Spinal cord (tissue), 10 donors: ENCODE data around the gene AK2. TPM values are rescaled to one million over a fixed set of nuclear protein-coding genes. Genes with fewer than 3 reads are reported as not detected.
"Not testable (repeated sequence)": the region's sequence is repeated elsewhere in the genome, so short reads cannot be mapped to it uniquely, and the experiment has no call there.

Source experiments
- DNase-seq, 6 donors: peaks; one replicate each; pipeline versions ENCODE4 v3.0.0 to v3.0.0-alpha.2; 2013 to 2015; ENCODE audit warnings: low spot score in 6 of 6, low read depth in 4 of 6
- H3K27ac ChIP-seq: one replicate; pipeline ENCODE4 v1.5.1; 2013; ENCODE audit warnings: low read depth, low read length, control low read depth
- H3K27me3 ChIP-seq: one replicate; pipeline ENCODE4 v1.6.1; 2013; ENCODE audit warnings: low read length; ENCODE audit not compliant: control insufficient read depth, insufficient read depth
- H3K36me3 ChIP-seq: one replicate; pipeline ENCODE4 v1.6.1; 2013; ENCODE audit warnings: low read length; ENCODE audit not compliant: control insufficient read depth, insufficient read depth
- H3K4me1 ChIP-seq: one replicate; pipeline ENCODE4 v1.6.1; 2013; ENCODE audit warnings: low read length; ENCODE audit not compliant: control insufficient read depth, insufficient read depth
- H3K4me3 ChIP-seq: one replicate; pipeline ENCODE4 v1.5.1; 2013; ENCODE audit warnings: low read depth, low read length, control low read depth
- H3K9me3 ChIP-seq: one replicate; pipeline ENCODE4 v1.6.1; 2013; ENCODE audit warnings: low read length; ENCODE audit not compliant: control insufficient read depth, insufficient read depth
- WGBS: methylation state at CpG from one replicate; pipeline ENCODE4 v1.1.5; 2013; ENCODE audit warnings: missing lambda C conversion rate; ENCODE audit not compliant: insufficient coverage; 5-methylcytosine and 5-hydroxymethylcytosine counted together
- polyA plus RNA-seq, 2 donors: library from polyadenylated mRNA; unstranded; fragments of 120-200 nt; gene quantifications; one replicate each; pipeline ENCODE4 v1.2.1, GENCODE V29; 2013; ENCODE audit not compliant: insufficient read length in 2 of 2
- total RNA-seq, 2 donors: library from RNA; depleted of rRNA in 1 of 2; stranded (reverse); fragments of 120-200 nt in 1 of 2; fragments of >200 nt in 1 of 2; gene quantifications; one replicate each; pipeline versions ENCODE4 v1.2.3 to v1.2.4, GENCODE V29; 2013 to 2014
- donor health status: healthy.

Gene AK2
- total and polyA plus RNA-seq, 4 donors = 57.1 to 135 (median 118) TPM

DNA sequence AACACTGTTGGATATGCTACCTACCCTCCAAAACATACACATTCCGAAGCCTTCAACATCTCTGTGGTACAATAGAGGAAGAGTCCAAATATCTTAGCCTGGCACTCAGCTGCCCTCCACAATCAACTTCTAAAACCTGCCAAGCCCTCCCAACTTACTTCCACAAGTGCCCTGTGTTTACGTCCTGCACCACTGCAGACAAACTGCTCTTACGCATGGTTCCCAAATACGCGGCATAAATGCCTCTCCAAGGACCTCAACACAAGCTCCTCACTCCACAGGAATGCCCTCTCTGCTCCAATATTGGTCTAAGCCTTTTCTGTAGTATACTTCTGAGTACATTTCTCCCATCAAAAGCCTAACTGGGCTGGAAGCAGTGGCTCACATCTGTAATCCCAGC lies 6.8 kb downstream of the AK2 start:
- Histone ChIP-seq H3K36me3 (no peaks in the 10 kb centered on the region), H3K4me1 (peaks cover 3% of the 10 kb centered on the region), H3K27ac (no peak overlapping the region), H3K27me3 (no peaks in the 10 kb centered on the region), H3K4me3 (no peak overlapping the region), H3K9me3 (no peaks in the 10 kb centered on the region)
- WGBS = 86% methylated on average over 5 of the region's 5 CpGs
- no peak for DNase-seq

DNA sequence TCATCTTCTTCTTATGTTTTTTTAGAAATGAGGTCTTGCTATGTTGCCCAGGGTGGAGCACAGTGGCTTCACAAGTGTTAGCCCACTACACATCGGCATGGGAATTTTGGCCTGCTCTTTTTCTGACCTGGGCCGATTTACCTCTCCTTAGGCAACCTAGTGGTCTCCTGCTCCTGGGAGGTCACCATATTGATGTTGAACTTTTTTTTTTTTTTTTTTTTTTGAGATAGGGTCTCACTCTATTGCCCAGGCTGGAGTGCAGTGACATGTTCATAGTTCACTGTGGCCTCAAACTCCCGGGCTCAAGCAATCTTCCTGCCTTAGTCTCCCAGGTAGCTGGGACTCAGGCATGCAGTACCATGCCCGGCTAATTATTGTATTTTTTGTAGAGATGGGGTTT lies 7.5 kb downstream of the AK2 start:
- Histone ChIP-seq H3K4me1 (peaks cover 3% of the 10 kb centered on the region), H3K27ac (no peak overlapping the region), H3K27me3 (no peaks in the 10 kb centered on the region), H3K4me3 (no peak overlapping the region), H3K9me3 (no peaks in the 10 kb centered on the region), H3K36me3 (no peaks in the 10 kb centered on the region)
- 100% methylated on average over 2 of the region's 4 CpGs for WGBS
- no peak for DNase-seq

DNA sequence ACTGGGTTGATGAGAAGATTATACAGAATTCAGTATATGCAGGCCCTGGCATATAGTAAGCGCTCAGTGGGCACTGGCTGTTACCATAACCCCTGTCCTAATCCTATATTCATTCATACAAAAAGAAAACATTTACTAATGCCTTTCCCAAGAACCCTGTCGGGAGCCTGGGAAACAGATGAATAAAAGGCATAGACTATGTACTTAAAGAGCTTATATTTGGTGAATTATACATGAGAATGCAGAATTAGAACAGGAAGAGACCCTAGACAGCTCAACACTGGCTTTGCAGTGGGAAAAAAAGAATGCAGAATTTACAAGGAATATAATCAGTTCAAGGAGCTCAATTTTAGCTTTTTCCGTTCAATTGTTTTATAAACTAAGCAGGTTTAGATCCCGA lies 10.9 kb downstream of the AK2 start:
- Histone ChIP-seq H3K4me1 (peaks cover 3% of the 10 kb centered on the region), H3K27me3 (no peaks in the 10 kb centered on the region), H3K27ac (no peak overlapping the region), H3K36me3 (peaks cover 15% of the 10 kb centered on the region), H3K9me3 (no peaks in the 10 kb centered on the region), H3K4me3 (no peak overlapping the region)
- 100% methylated on average over 2 of the region's 4 CpGs for WGBS
- no peak for DNase-seq

GRCh38 chr1:33025180-33025569 lies 11.5 kb downstream of the AK2 start:
- H3K36me3 ChIP-seq = peaks cover 21% of the 10 kb centered on the region
- WGBS = no CpG with 5 or more reads among the region's 1 CpG
- H3K9me3 ChIP-seq = no peaks in the 10 kb centered on the region
- peaks cover 3% of the 10 kb centered on the region for H3K4me1 ChIP-seq
- H3K27ac ChIP-seq = no peak overlapping the region
- no peak for DNase-seq
- no peaks in the 10 kb centered on the region for H3K27me3 ChIP-seq
- H3K4me3 ChIP-seq = no peak overlapping the region

- H3K4me1 ChIP-seq, H3K4me3 ChIP-seq, DNase-seq, H3K9me3 ChIP-seq, H3K27me3 ChIP-seq, H3K27ac ChIP-seq: not testable (repeated sequence)
- WGBS = no CpG with 5 or more reads among the region's 6 CpGs
- peaks cover 24% of the 10 kb centered on the region for H3K36me3 ChIP-seq
These were observed 12.1 kb downstream of the AK2 start for GRCh38 chr1:33024430-33025179.

DNA sequence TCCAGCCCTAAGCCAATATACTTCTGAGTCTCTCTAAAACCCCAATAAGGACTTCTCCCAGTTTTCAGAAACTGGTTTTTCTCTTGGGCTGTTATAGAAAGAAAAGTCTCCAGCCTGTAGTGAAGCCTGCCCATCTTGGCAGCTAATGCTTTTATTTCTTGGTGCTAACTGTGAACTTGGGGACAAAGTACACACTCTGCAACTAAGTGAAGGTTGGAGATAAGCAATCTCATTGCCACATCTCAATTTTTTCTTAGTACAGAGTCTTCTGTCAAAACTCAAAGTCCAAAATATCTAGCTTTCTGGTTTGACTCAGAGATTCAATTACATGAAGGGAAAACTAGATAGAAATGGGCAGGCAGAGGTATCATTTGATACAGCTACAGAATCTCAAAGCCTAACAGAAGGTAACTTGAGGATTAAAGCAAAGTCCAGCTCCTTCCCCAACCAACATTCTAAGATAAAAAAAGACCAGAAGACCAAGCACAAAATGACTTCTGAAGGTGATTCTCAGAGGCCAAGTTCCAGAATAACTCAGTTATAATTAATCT lies 14.0 kb downstream of the AK2 start:
- Histone ChIP-seq H3K27me3 (no peaks in the 10 kb centered on the region), H3K9me3 (no peaks in the 10 kb centered on the region), H3K36me3 (peaks cover 30% of the 10 kb centered on the region), H3K27ac (no peak overlapping the region), H3K4me1 (peaks cover 3% of the 10 kb centered on the region), H3K4me3 (no peak overlapping the region)
- no peak for DNase-seq

- peaks cover 3% of the 10 kb centered on the region for H3K4me1 ChIP-seq
- no peak overlapping the region for H3K27ac ChIP-seq
- 100% methylated on average over 1 of the region's 4 CpGs for WGBS
- no peaks in the 10 kb centered on the region for H3K27me3 ChIP-seq
- H3K4me3 ChIP-seq = no peak overlapping the region
- DNase-seq = no peak
- peaks cover 32% of the 10 kb centered on the region for H3K36me3 ChIP-seq
- H3K9me3 ChIP-seq = no peaks in the 10 kb centered on the region
These were observed 14.9 kb downstream of the AK2 start for GRCh38 chr1:33021567-33022431.

DNA sequence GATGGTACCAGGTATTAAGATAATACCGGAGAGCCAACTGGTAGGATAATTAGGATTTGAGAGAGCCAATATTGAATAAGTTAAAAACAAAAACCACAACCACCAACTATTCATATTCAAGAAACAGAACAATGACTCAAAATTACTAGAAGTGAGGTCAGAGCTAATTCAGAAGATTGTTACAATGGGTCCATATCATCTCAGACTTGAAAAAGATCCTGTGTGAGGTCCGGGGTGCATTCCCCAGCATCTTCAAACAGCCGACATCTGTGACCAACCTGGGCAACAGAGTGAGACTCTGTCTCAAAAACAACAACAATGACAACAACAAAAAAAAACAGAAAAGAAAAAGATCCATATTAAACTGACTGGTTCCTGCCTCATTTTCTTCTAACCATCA lies 18.6 kb downstream of the AK2 start:
- Histone ChIP-seq H3K9me3 (no peaks in the 10 kb centered on the region), H3K4me1 (peaks cover 6% of the 10 kb centered on the region), H3K27me3 (no peaks in the 10 kb centered on the region), H3K36me3 (peaks cover 32% of the 10 kb centered on the region), H3K27ac (no peak overlapping the region), H3K4me3 (no peak overlapping the region)
- DNase-seq = no peak
- WGBS = 90% methylated on average over 2 of the region's 3 CpGs

DNA sequence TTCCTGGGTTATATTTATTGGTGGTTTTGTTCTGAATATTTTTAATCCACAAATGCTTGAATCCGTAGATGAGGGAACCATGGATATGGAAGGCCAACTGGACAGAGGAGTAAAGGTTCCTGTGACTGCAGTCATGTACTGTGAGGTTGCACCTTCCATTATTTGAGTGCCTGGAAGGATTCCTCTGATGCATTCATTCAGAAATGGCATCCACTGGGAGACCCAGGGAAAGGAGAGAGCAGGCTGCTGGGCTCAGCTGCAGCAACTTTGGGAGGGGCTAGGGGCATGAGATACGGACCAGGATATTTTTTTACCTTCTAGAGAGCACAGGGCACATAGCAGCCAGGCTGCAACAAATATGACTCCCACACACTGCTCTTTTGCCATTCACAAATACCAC lies 19.5 kb downstream of the AK2 start:
- no peak for DNase-seq
- Histone ChIP-seq H3K36me3 (peaks cover 34% of the 10 kb centered on the region), H3K4me1 (peaks cover 6% of the 10 kb centered on the region), H3K9me3 (no peaks in the 10 kb centered on the region), H3K27ac (no peak overlapping the region), H3K4me3 (no peak overlapping the region), H3K27me3 (no peaks in the 10 kb centered on the region)
- 86% methylated on average over 1 of the region's 2 CpGs for WGBS
